ENCODE measurements around the gene LLGL2. TPM values are rescaled to one million over a fixed set of nuclear protein-coding genes. Genes with fewer than 3 reads are reported as not detected.
"Not testable (repeated sequence)": the region's sequence is repeated elsewhere in the genome, so short reads cannot be mapped to it uniquely, and the experiment has no call there.

Gene LLGL2
- total and polyA plus RNA-seq, 2 experiments from 2014 or later = 35.2 to 40.3 TPM

GRCh38 chr17:75590314-75590761, 64.8 kb downstream of the LLGL2 start:
- Histone ChIP-seq H3K27ac (no peak overlapping the region), H3K4me1 (ENCODE audit: low read depth) (no peaks in the 10 kb centered on the region), H3K4me3 (no peak overlapping the region), H3K27me3 (no peaks in the 10 kb centered on the region), H3K9me3 (ENCODE audit: low read depth) (no peaks in the 10 kb centered on the region), H3K36me3 (no peaks in the 10 kb centered on the region)
- TF ChIP-seq CTCF (IDR thresholded peaks at IDR 0.05; ENCODE audit: low read depth, low read length) = no peak
- DNase-seq (ENCODE audit: low read depth in 1 of 2, low spot score in 1 of 2) = no peak

- H3K9me3 ChIP-seq (ENCODE audit: low read depth) = no peaks in the 10 kb centered on the region
- no peaks in the 10 kb centered on the region for H3K4me1 ChIP-seq (ENCODE audit: low read depth)
- TF ChIP-seq CTCF (IDR thresholded peaks at IDR 0.05; ENCODE audit: low read depth, low read length) = no peak
- no peak overlapping the region for H3K4me3 ChIP-seq
- H3K27ac ChIP-seq = no peak overlapping the region
- H3K27me3 ChIP-seq = no peaks in the 10 kb centered on the region
- H3K36me3 ChIP-seq = no peaks in the 10 kb centered on the region
- no peak for DNase-seq (ENCODE audit: low read depth in 1 of 2, low spot score in 1 of 2)
Observed at GRCh38 chr17:75590849-75591721, 65.6 kb downstream of the LLGL2 start.

- H3K9me3 ChIP-seq (ENCODE audit: low read depth) = no peaks in the 10 kb centered on the region
- H3K27ac ChIP-seq = no peak overlapping the region
- H3K27me3 ChIP-seq = no peaks in the 10 kb centered on the region
- DNase-seq (ENCODE audit: low read depth in 1 of 2, low spot score in 1 of 2) = no peak
- no peaks in the 10 kb centered on the region for H3K4me1 ChIP-seq (ENCODE audit: low read depth)
- no peaks in the 10 kb centered on the region for H3K36me3 ChIP-seq
- TF ChIP-seq CTCF (IDR thresholded peaks at IDR 0.05; ENCODE audit: low read depth, low read length) = no peak
- H3K4me3 ChIP-seq = no peak overlapping the region
Observed at GRCh38 chr17:75591722-75592302, 66.3 kb downstream of the LLGL2 start.

GRCh38 chr17:75592348-75593020, 67.0 kb downstream of the LLGL2 start:
- Histone ChIP-seq H3K36me3 (no peaks in the 10 kb centered on the region), H3K27me3 (no peaks in the 10 kb centered on the region), H3K4me3 (no peak overlapping the region), H3K27ac (no peak overlapping the region), H3K4me1 (ENCODE audit: low read depth) (no peaks in the 10 kb centered on the region), H3K9me3 (ENCODE audit: low read depth) (no peaks in the 10 kb centered on the region)
- no peak for TF ChIP-seq CTCF (IDR thresholded peaks at IDR 0.05; ENCODE audit: low read depth, low read length)
- DNase-seq (ENCODE audit: low read depth in 1 of 2, low spot score in 1 of 2) = no peak

- H3K27me3 ChIP-seq; H3K9me3 ChIP-seq (ENCODE audit: low read depth); H3K4me3 ChIP-seq; H3K27ac ChIP-seq; DNase-seq (ENCODE audit: low read depth in 1 of 2, low spot score in 1 of 2); H3K36me3 ChIP-seq; H3K4me1 ChIP-seq (ENCODE audit: low read depth): not testable (repeated sequence)
Observed at GRCh38 chr17:75593430-75593829, 67.9 kb downstream of the LLGL2 start.

Data from cardiac muscle cell (in vitro differentiated cells and primary cell).